ENCODE results near the gene DMRT1. TPM values are rescaled to one million over a fixed set of nuclear protein-coding genes. Genes with fewer than 3 reads are reported as not detected.
A peak's percentile ranks its signal among the peaks of the same experiment; 100 is the strongest.

Gene DMRT1
- total RNA-seq, 4 donors from 2014 or later, result not detected

DNA sequence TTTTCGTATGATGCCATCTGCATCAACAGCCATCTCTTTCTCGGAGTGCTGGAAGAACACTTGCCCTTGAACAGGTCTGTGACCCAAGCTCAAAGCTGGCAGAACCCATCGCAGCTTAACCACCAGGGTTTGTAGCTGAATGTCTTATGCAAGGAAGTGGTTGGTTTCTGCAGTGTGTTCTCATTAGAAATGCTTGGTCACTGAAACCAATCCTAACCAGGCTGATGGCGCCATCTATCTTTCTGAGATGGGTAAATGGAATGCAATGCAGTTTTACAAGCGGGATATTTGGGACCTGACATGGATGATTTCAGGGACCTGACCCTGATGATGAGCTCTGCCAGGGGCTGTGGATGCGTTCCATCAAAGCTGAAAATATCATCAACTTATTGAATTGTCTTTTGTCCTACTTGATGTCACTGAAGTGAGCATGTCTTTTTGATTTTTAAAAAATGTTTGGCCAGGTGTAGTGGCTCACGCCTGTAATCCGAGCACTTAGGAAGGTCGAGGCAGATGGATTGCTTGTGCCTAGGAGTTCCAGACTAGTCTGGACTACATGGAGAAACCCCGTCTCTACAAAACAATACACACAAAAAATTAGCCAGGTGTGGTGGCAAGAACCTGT, 163.7 kb downstream of the DMRT1 start:
- peaks cover 0 to 7% (median 0%) of the 10 kb centered on the region in 4 donors for H3K4me1 ChIP-seq
- no peak overlapping the region for H3K27ac ChIP-seq
- DNase-seq (ENCODE audit: low spot score in 2 of 2), result peak in 1 of 2 donors; percentile 25
- H3K4me3 ChIP-seq, result no peak overlapping the region
- no peaks in the 10 kb centered on the region for H3K36me3 ChIP-seq
- WGBS, 2 donors, result 54 to 61% methylated on average over 10 of the region's 10 CpGs
- peaks cover 0 to 5% of the 10 kb centered on the region in 2 donors for H3K27me3 ChIP-seq
- no peaks in the 10 kb centered on the region for H3K9me3 ChIP-seq
- no peak for TF ChIP-seq POLR2A (IDR thresholded peaks at IDR 0.05)
- TF ChIP-seq, protein P1, sequence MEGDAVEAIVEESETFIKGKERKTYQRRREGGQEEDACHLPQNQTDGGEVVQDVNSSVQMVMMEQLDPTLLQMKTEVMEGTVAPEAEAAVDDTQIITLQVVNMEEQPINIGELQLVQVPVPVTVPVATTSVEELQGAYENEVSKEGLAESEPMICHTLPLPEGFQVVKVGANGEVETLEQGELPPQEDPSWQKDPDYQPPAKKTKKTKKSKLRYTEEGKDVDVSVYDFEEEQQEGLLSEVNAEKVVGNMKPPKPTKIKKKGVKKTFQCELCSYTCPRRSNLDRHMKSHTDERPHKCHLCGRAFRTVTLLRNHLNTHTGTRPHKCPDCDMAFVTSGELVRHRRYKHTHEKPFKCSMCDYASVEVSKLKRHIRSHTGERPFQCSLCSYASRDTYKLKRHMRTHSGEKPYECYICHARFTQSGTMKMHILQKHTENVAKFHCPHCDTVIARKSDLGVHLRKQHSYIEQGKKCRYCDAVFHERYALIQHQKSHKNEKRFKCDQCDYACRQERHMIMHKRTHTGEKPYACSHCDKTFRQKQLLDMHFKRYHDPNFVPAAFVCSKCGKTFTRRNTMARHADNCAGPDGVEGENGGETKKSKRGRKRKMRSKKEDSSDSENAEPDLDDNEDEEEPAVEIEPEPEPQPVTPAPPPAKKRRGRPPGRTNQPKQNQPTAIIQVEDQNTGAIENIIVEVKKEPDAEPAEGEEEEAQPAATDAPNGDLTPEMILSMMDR (IDR thresholded peaks at IDR 0.05), result peak in 4 of 5 experiments; percentile 19 to 41 (median 30)

DNA sequence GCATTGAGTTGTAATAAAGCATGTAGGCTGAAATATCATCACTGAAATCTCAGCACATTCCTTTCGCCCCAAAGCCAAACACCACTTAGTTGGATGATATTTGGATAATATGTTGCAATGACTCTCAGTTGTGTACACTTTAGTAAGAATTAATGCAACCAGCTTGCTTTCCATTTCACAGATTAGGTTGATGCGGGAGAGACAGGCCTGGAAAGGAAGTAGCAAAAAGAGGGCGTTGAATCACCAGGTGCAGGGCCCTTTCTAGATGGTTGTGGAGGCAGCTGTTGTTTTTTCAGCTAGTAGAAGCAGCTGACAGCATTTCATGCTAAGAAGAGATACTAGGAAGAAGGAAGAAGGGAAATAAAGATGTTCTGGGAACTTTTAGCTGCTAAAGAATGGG, 165.8 kb downstream of the DMRT1 start:
- Histone ChIP-seq H3K36me3 (no peaks in the 10 kb centered on the region), H3K9me3 (no peaks in the 10 kb centered on the region), H3K4me1 (peaks cover 0 to 7% (median 0%) of the 10 kb centered on the region in 4 donors), H3K4me3 (no peak overlapping the region), H3K27ac (no peak overlapping the region), H3K27me3 (peaks cover 0 to 5% of the 10 kb centered on the region in 2 donors)
- 85 to 90% methylated on average over 3 of the region's 3 CpGs for WGBS, 2 donors
- TF ChIP-seq EP300 (IDR thresholded peaks at IDR 0.05) (no peak), POLR2A (IDR thresholded peaks at IDR 0.05) (no peak)
- TF ChIP-seq, protein P1 (IDR thresholded peaks at IDR 0.05), result no peak
- no peak for DNase-seq (ENCODE audit: low spot score in 2 of 2)

DNA sequence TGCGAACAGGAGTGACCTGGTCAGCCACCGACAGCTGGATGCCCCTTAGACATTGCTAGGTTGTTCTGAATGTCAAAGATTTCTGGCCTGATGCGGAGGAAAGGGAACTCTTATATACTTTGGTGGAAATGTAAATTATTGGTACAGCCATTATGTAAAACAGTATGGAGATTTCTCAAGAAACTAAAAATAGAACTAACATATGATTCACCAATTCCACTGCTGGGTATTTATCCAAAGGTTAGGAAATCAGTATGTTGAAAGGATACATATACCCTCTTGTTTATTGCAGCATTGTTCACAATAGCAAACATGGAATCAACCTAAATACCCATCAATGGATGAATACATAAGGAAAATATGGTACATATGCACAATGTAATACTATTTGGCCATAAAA, 166.7 kb downstream of the DMRT1 start:
- no peak overlapping the region for H3K4me3 ChIP-seq
- WGBS, 2 donors, result 90 to 91% methylated on average over 3 of the region's 3 CpGs
- TF ChIP-seq, protein P1 (IDR thresholded peaks at IDR 0.05), result no peak
- TF ChIP-seq POLR2A (IDR thresholded peaks at IDR 0.05) (no peak), EP300 (IDR thresholded peaks at IDR 0.05) (no peak)
- no peaks in the 10 kb centered on the region for H3K9me3 ChIP-seq
- no peak overlapping the region for H3K27ac ChIP-seq
- H3K27me3 ChIP-seq, result peaks cover 0 to 5% of the 10 kb centered on the region in 2 donors
- no peaks in the 10 kb centered on the region for H3K36me3 ChIP-seq
- DNase-seq (ENCODE audit: low spot score in 2 of 2), result no peak
- peaks cover 0 to 7% (median 0%) of the 10 kb centered on the region in 4 donors for H3K4me1 ChIP-seq

DNA sequence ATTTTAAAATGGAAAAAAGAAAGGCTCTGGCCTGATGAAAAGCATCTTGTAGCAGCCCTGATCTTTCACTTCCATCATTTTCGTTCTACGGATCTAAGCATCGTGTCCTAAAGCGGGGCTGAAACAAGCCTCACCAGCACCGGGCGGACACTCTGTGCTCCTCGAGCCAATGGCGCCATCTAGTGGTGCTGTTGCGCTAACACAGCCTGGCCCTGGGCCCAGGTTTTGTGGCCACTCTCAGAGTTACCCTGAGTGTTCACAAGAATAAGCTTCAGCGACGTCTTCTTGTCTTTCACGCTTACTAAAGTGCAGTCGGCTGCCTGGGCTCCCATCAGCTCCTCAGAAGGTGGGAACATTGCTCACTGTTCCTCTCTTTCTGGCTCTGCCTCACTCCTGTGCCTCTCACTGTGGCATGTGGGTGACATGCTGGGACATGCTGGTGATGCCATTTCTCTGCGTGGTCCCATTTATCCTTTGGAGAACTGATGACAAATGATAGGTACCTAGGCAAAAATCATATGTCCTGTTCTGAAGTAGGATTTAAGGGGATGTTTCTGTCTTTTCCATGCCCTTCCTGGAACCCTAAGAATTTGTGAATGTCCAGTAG, 167.7 kb downstream of the DMRT1 start:
- 10 to 11% methylated on average over 14 of the region's 14 CpGs for WGBS, 2 donors

More for the DNA sequence above, 167.7 kb downstream of the DMRT1 start:
- Histone ChIP-seq H3K27me3 (peaks cover 0 to 5% of the 10 kb centered on the region in 2 donors), H3K4me3 (no peak overlapping the region), H3K4me1 (peaks cover 0 to 7% (median 0%) of the 10 kb centered on the region in 4 donors), H3K9me3 (no peaks in the 10 kb centered on the region), H3K36me3 (no peaks in the 10 kb centered on the region), H3K27ac (no peak overlapping the region)
- no peak for TF ChIP-seq POLR2A (IDR thresholded peaks at IDR 0.05)
- TF ChIP-seq, protein P1 (IDR thresholded peaks at IDR 0.05), result peak; percentile 86 to 96 (median 90)
- peak in 1 of 2 donors; percentile 42 for TF ChIP-seq EP300 (IDR thresholded peaks at IDR 0.05)
- DNase-seq (ENCODE audit: low spot score in 2 of 2), result peak; percentile 67 to 86

Measured in tibial nerve (tissue), 4 donors.